HEK293 (cell line): ENCODE results near the gene HOXA11.
A peak's percentile ranks its signal among the peaks of the same experiment; 100 is the strongest.

Experiments used
- BCL11A ChIP-seq: fragments of 450-650 bp; formaldehyde crosslinking; IDR thresholded peaks from 2 replicates; pipeline ENCODE4 v1.5.1; 2016; ENCODE audit warnings: low read depth, missing biosample characterization, missing genetic modification characterization
- CTCF ChIP-seq: fragments of 450-650 bp; formaldehyde crosslinking; IDR thresholded peaks from 2 replicates; pipeline ENCODE4 v1.5.1; 2016; ENCODE audit warnings: missing biosample characterization, missing genetic modification characterization
- KLF1 ChIP-seq: fragments of 450-650 bp; formaldehyde crosslinking; IDR thresholded peaks from 2 replicates; pipeline ENCODE4 v1.5.1; 2016; ENCODE audit warnings: missing biosample characterization, missing genetic modification characterization
- KLF17 ChIP-seq: fragments of 450-650 bp; formaldehyde crosslinking; IDR thresholded peaks from 2 replicates; pipeline ENCODE4 v1.5.1; 2016; ENCODE audit warnings: missing biosample characterization, missing genetic modification characterization
- PBX3 ChIP-seq: sonication (generic); formaldehyde crosslinking; IDR thresholded peaks from 2 replicates; pipeline ENCODE4 v1.8.1; 2022; ENCODE audit warnings: mild to moderate bottlenecking, moderate library complexity, missing genetic modification reagents
- REPIN1 ChIP-seq: fragments of 450-650 bp; formaldehyde crosslinking; IDR thresholded peaks from 2 replicates; pipeline ENCODE4 v1.5.1; 2017; ENCODE audit warnings: missing biosample characterization, missing genetic modification characterization, low read depth
- SALL2 ChIP-seq: fragments of 450-650 bp; formaldehyde crosslinking; IDR thresholded peaks from 2 replicates; pipeline ENCODE4 v1.5.0; 2017; ENCODE audit warnings: missing biosample characterization, mild to moderate bottlenecking, missing genetic modification characterization, borderline replicate concordance
- YY1 ChIP-seq: fragments of 450-650 bp; formaldehyde crosslinking; IDR thresholded peaks from 2 replicates; pipeline ENCODE4 v1.5.1; 2018; ENCODE audit warnings: missing biosample characterization, missing genetic modification characterization
- ZNF138 ChIP-seq: fragments of 450-650 bp; formaldehyde crosslinking; IDR thresholded peaks from 2 replicates; pipeline ENCODE4 v1.5.1; 2016; ENCODE audit warnings: missing biosample characterization, missing genetic modification characterization, borderline replicate concordance
- ZNF184 ChIP-seq: fragments of 450-650 bp; IDR thresholded peaks from 2 replicates; pipeline ENCODE4 v1.5.1; 2018; ENCODE audit warnings: missing biosample characterization, mild to moderate bottlenecking, missing genetic modification characterization
- ZNF280D ChIP-seq: fragments of 450-650 bp; formaldehyde crosslinking; IDR thresholded peaks from 2 replicates; pipeline ENCODE4 v1.5.1; 2016; ENCODE audit warnings: missing biosample characterization, missing genetic modification characterization
- ZNF366 ChIP-seq: fragments of 450-650 bp; formaldehyde crosslinking; conservative IDR thresholded peaks from 2 replicates; pipeline ENCODE4 v1.5.1; 2016; ENCODE audit warnings: missing biosample characterization, missing genetic modification characterization
- ZNF488 ChIP-seq: fragments of 450-650 bp; formaldehyde crosslinking; IDR thresholded peaks from 2 replicates; pipeline ENCODE4 v1.5.1; 2016; ENCODE audit warnings: missing biosample characterization, missing genetic modification characterization
- ZNF549 ChIP-seq: fragments of 450-650 bp; IDR thresholded peaks from 2 replicates; pipeline ENCODE4 v1.5.1; 2018; ENCODE audit warnings: missing biosample characterization, missing genetic modification characterization, mild to moderate bottlenecking, inconsistent platforms, moderate library complexity
- ZNF555 ChIP-seq: fragments of 450-650 bp; formaldehyde crosslinking; conservative IDR thresholded peaks from 2 replicates; pipeline ENCODE4 v1.5.1; 2017; ENCODE audit warnings: missing biosample characterization, mild to moderate bottlenecking, missing genetic modification characterization, inconsistent platforms
- ZNF571 ChIP-seq: fragments of 450-650 bp; formaldehyde crosslinking; IDR thresholded peaks from 2 replicates; pipeline ENCODE4 v1.5.0; 2017; ENCODE audit warnings: missing biosample characterization, missing genetic modification characterization
- ZNF585B ChIP-seq: fragments of 450-650 bp; formaldehyde crosslinking; IDR thresholded peaks from 2 replicates; pipeline ENCODE4 v1.5.1; 2016; ENCODE audit warnings: missing biosample characterization, missing genetic modification characterization
- ZNF624 ChIP-seq: fragments of 450-650 bp; formaldehyde crosslinking; IDR thresholded peaks from 2 replicates; pipeline ENCODE4 v1.5.1; 2017; ENCODE audit warnings: missing biosample characterization, missing genetic modification characterization
- ZNF692 ChIP-seq: fragments of 450-650 bp; formaldehyde crosslinking; IDR thresholded peaks from 2 replicates; pipeline ENCODE4 v1.5.1; 2016; ENCODE audit warnings: missing biosample characterization, missing genetic modification characterization
- ZNF704 ChIP-seq: fragments of 450-650 bp; formaldehyde crosslinking; IDR thresholded peaks from 2 replicates; pipeline ENCODE4 v1.5.1; 2016; ENCODE audit warnings: missing biosample characterization, missing genetic modification characterization
- ZNF776 ChIP-seq: fragments of 450-650 bp; formaldehyde crosslinking; IDR thresholded peaks from 2 replicates; pipeline ENCODE4 v1.5.0; 2017; ENCODE audit warnings: missing biosample characterization, missing genetic modification characterization, borderline replicate concordance
- ZNF792 ChIP-seq: fragments of 450-650 bp; formaldehyde crosslinking; IDR thresholded peaks from 2 replicates; pipeline ENCODE4 v1.5.1; 2016; ENCODE audit warnings: missing biosample characterization, missing genetic modification characterization
- ZNF843 ChIP-seq: fragments of 450-650 bp; formaldehyde crosslinking; IDR thresholded peaks from 2 replicates; pipeline ENCODE4 v1.5.1; 2016; ENCODE audit warnings: missing biosample characterization, missing genetic modification characterization
- TF ChIP-seq, protein P1 (sequence below): fragments of 450-650 bp; formaldehyde crosslinking; optimal IDR thresholded peaks from 2 replicates; pipeline ENCODE3; 2016; ENCODE audit warnings: missing biosample characterization, mild to moderate bottlenecking, missing genetic modification characterization
- TF ChIP-seq, protein P2 (sequence below): fragments of 450-650 bp; formaldehyde crosslinking; IDR thresholded peaks from 2 replicates; pipeline ENCODE4 v1.5.1; 2016; ENCODE audit warnings: missing biosample characterization, missing genetic modification characterization

HOXA11 gene

GRCh38 chr7:27184337-27185012, 557 bp downstream of the HOXA11 start (continued):
- TF ChIP-seq, protein P1, sequence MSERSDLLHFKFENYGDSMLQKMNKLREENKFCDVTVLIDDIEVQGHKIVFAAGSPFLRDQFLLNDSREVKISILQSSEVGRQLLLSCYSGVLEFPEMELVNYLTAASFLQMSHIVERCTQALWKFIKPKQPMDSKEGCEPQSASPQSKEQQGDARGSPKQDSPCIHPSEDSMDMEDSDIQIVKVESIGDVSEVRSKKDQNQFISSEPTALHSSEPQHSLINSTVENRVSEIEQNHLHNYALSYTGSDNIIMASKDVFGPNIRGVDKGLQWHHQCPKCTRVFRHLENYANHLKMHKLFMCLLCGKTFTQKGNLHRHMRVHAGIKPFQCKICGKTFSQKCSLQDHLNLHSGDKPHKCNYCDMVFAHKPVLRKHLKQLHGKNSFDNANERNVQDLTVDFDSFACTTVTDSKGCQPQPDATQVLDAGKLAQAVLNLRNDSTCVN (tag by site-specific recombination) = peak; percentile 73
- no peak for TF ChIP-seq ZNF366
- no peak for TF ChIP-seq ZNF555 (tag by site-specific recombination)
- TF ChIP-seq ZNF585B = no peak
- no peak for TF ChIP-seq KLF1 (tag by site-specific recombination)
- no peak for TF ChIP-seq ZNF843 (tag by site-specific recombination)
- TF ChIP-seq, protein P2, sequence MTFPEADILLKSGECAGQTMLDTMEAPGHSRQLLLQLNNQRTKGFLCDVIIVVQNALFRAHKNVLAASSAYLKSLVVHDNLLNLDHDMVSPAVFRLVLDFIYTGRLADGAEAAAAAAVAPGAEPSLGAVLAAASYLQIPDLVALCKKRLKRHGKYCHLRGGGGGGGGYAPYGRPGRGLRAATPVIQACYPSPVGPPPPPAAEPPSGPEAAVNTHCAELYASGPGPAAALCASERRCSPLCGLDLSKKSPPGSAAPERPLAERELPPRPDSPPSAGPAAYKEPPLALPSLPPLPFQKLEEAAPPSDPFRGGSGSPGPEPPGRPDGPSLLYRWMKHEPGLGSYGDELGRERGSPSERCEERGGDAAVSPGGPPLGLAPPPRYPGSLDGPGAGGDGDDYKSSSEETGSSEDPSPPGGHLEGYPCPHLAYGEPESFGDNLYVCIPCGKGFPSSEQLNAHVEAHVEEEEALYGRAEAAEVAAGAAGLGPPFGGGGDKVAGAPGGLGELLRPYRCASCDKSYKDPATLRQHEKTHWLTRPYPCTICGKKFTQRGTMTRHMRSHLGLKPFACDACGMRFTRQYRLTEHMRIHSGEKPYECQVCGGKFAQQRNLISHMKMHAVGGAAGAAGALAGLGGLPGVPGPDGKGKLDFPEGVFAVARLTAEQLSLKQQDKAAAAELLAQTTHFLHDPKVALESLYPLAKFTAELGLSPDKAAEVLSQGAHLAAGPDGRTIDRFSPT (tag by site-specific recombination) = peak; percentile 41; the same call in 1 of the 2 replicates
- TF ChIP-seq PBX3 (CRISPR knock-in tag) = no peak
- no peak for TF ChIP-seq ZNF624
- no peak for TF ChIP-seq ZNF692 (tag by site-specific recombination)
- TF ChIP-seq KLF17 = no peak
- no peak for TF ChIP-seq CTCF
- TF ChIP-seq ZNF549 (tag by site-specific recombination) = no peak
- TF ChIP-seq YY1 (tag by site-specific recombination) = 0 out of 2 replicates have a peak, but pooled peaks have one; percentile 58
- no peak for TF ChIP-seq ZNF138 (tag by site-specific recombination)
- TF ChIP-seq SALL2 (tag by site-specific recombination) = no peak
- no peak for TF ChIP-seq REPIN1 (tag by site-specific recombination)
- no peak for TF ChIP-seq BCL11A (tag by site-specific recombination)
- TF ChIP-seq ZNF704 (tag by site-specific recombination) = no peak
- TF ChIP-seq ZNF792 (tag by site-specific recombination) = no peak
- no peak for TF ChIP-seq ZNF280D (tag by site-specific recombination)
- no peak for TF ChIP-seq ZNF571
- TF ChIP-seq ZNF488 (tag by site-specific recombination) = no peak
- no peak for TF ChIP-seq ZNF184
- no peak for TF ChIP-seq ZNF776 (tag by site-specific recombination)
